Measurements from ENCODE around the gene UBN2.

Gene UBN2

DNA sequence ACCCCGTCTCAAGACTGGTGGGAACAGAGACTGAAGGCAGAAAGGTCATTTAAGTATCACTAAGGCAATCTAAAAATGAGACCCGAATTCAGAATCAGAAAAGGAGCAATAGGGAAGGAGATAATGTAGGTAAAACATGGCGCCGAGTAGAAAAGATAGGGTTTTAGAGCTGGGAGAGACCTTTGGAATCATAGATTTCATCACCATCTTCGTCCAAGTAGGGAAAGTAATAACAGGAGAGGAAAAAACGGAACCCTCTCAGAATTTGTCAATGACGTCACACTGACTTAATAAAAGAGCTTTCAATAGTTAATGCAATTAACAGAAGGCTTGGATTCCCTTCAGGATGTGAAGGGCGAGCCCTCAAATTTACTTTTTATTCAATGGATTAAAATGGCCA, 1.0 kb upstream of the UBN2 start:
- DNase-seq (ENCODE audit: low read depth, low spot score), result no peak
- no peak overlapping the region for H3K4me3 ChIP-seq (ENCODE audit: low read length)

- H3K4me3 ChIP-seq (ENCODE audit: low read length), result peak overlapping the region; percentile 89
- DNase-seq (ENCODE audit: low read depth, low spot score), result no peak
Measured at GRCh38 chr7:139230484-139230773, 608 bp upstream of the UBN2 start.

GRCh38 chr7:139231513-139232376, 708 bp downstream of the UBN2 start:
- H3K4me3 ChIP-seq (ENCODE audit: low read length), result peak overlapping the region; percentile 89
- DNase-seq (ENCODE audit: low read depth, low spot score), result no peak

GRCh38 chr7:139232377-139232717, 1.3 kb downstream of the UBN2 start:
- DNase-seq (ENCODE audit: low read depth, low spot score), result no peak

GRCh38 chr7:139232904-139233303, 1.9 kb downstream of the UBN2 start:
- H3K4me3 ChIP-seq (ENCODE audit: low read length), result no peak overlapping the region
- DNase-seq (ENCODE audit: low read depth, low spot score), result no peak

More at GRCh38 chr7:139232377-139232717, 1.3 kb downstream of the UBN2 start:
- H3K4me3 ChIP-seq (ENCODE audit: low read length), result peak overlapping the region; percentile 89

- DNase-seq (ENCODE audit: low read depth, low spot score), result no peak
- no peak overlapping the region for H3K4me3 ChIP-seq (ENCODE audit: low read length)
Measured at GRCh38 chr7:139241258-139241657, 10.2 kb downstream of the UBN2 start.

- no peak overlapping the region for H3K4me3 ChIP-seq (ENCODE audit: low read length)
- DNase-seq (ENCODE audit: low read depth, low spot score), result no peak
Measured at GRCh38 chr7:139242741-139243281, 11.8 kb downstream of the UBN2 start.

DNA sequence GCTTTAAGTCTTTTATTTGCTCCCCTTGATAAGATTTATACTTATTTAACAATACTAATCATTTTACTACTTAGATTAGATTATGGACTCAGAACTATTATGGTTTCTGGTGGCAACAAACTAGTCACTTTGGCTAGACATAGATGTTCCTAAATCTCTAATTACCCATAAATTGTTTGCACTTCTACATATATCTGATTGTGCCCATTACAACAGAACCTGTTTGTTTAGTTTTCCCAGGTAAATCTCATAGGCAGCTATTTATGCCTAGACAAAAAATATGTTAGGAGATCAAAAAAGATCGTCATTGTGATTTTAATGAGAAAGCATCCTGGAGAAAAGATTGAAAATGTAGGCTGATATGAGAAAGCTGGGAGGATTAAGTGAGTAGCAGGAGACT, 14.4 kb downstream of the UBN2 start:
- no peak for DNase-seq (ENCODE audit: low read depth, low spot score)
- no peak overlapping the region for H3K4me3 ChIP-seq (ENCODE audit: low read length)

DNA sequence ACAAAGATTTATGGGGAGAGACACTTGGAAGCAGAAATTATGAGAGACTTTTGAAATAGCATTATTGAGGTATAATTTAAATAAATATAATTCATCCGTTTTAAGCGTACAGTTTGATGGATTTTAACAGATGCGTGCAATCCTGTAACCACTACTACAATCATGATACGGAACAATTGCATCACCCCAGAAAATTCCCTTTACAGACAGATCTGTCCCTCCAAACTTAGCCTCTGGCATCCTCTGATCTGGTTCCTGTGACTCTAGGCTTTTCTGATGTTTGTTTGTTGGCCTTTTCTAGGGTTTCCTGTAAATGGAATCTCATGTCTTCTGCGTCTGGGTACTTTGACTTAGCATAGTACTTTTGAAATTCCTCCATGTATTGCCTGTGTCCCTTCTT, 15.5 kb downstream of the UBN2 start:
- DNase-seq (ENCODE audit: low read depth, low spot score), result no peak
- no peak overlapping the region for H3K4me3 ChIP-seq (ENCODE audit: low read length)

DNA sequence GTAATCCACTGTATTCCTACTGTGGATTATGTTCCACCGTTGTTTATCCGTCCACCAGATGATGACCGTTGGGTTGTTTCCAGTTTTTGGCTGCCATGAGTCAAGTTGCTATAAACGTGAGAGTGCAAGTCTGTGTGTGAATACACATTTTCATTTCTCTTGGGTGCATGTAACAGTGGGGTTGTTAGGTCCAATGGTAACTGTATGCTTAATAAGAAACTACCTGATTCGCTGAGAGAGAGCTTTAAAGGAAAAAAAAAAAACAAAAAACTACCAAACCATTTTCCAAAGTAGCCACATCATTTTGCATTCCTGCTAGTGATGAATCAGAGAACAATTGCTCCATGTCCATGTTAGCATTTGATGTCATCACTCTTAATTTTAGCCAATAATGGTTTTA, 15.9 kb downstream of the UBN2 start:
- no peak for DNase-seq (ENCODE audit: low read depth, low spot score)
- no peak overlapping the region for H3K4me3 ChIP-seq (ENCODE audit: low read length)

GRCh38 chr7:139249179-139249810, 18.3 kb downstream of the UBN2 start:
- no peak overlapping the region for H3K4me3 ChIP-seq (ENCODE audit: low read length)
- DNase-seq (ENCODE audit: low read depth, low spot score), result no peak

DNA sequence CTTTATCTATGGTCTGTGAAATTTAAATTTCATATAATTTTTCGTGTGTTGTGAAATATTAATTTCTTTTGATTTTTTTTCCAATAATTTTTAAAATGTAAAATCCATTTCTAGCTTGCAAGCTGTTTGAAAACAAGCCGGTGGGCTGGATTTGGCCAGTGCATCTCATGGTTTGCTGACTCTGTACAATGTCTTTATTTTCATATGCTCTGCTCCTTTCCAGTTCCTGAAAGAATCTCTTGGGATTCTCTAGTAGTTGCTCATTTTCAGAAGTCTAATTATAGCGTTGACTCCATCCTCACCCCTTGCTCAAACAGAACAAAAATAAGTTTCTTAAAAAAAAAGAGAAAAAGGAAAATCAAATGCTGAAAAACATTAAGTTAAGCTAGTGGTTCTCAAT, 21.4 kb downstream of the UBN2 start:
- no peak for DNase-seq (ENCODE audit: low read depth, low spot score)
- no peak overlapping the region for H3K4me3 ChIP-seq (ENCODE audit: low read length)

GRCh38 chr7:139254281-139254680, 23.2 kb downstream of the UBN2 start:
- no peak for DNase-seq (ENCODE audit: low read depth, low spot score)
- no peak overlapping the region for H3K4me3 ChIP-seq (ENCODE audit: low read length)

- no peak overlapping the region for H3K4me3 ChIP-seq (ENCODE audit: low read length)
- no peak for DNase-seq (ENCODE audit: low read depth, low spot score)
Measured at GRCh38 chr7:139254728-139255127, 23.7 kb downstream of the UBN2 start.

- no peak for DNase-seq (ENCODE audit: low read depth, low spot score)
- H3K4me3 ChIP-seq (ENCODE audit: low read length), result no peak overlapping the region
Measured at GRCh38 chr7:139255290-139255689, 24.3 kb downstream of the UBN2 start.

- no peak overlapping the region for H3K4me3 ChIP-seq (ENCODE audit: low read length)
- no peak for DNase-seq (ENCODE audit: low read depth, low spot score)
Measured at GRCh38 chr7:139259142-139259541, 28.1 kb downstream of the UBN2 start.

- no peak for DNase-seq (ENCODE audit: low read depth, low spot score)
- H3K4me3 ChIP-seq (ENCODE audit: low read length), result no peak overlapping the region
Measured at GRCh38 chr7:139264220-139264619, 33.2 kb downstream of the UBN2 start.

DNA sequence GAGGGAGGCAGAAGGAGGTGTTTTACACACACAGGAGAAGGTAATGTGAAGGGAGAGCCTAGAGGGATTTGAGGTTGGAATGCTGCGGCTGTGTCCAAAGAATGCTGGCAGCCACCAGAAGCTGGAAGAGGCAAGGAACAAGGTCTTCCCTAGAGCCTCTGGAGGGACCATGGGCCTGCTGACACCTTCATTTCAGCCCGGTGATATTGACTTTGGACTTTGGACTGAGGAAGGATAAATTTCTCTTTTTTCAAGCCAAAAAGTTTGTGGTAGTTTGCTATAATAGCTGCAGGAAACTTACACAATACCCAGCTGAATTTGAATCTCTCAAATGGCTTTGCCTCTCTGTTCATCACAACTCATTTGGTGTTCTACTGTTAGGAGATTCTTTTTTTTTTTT, 34.6 kb downstream of the UBN2 start:
- DNase-seq (ENCODE audit: low read depth, low spot score), result no peak
- H3K4me3 ChIP-seq (ENCODE audit: low read length), result no peak overlapping the region

GRCh38 chr7:139271718-139272628, 40.9 kb downstream of the UBN2 start:
- H3K4me3 ChIP-seq (ENCODE audit: low read length), result no peak overlapping the region
- DNase-seq (ENCODE audit: low read depth, low spot score), result no peak

Measured in Jurkat, Clone E6-1 (cell line).